ENCODE results near the gene CRYGA.

The CRYGA gene, protein sequence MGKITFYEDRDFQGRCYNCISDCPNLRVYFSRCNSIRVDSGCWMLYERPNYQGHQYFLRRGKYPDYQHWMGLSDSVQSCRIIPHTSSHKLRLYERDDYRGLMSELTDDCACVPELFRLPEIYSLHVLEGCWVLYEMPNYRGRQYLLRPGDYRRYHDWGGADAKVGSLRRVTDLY

GRCh38 chr2:208163489-208163888 is at the start of gene CRYGA:
Gene CRYGA, minus strand, starts transcription at chr2:208163589. Its CDS starts 33 bp downstream, at chr2:208163556.
- DNase-seq (ENCODE audit: low read depth), result no peak

GRCh38 chr2:208210688-208211451 is 47.5 kb upstream of the CRYGA start:
- no peak for DNase-seq (ENCODE audit: low read depth)

- DNase-seq (ENCODE audit: low read depth), result no peak
Observed at GRCh38 chr2:208208335-208209085, 45.1 kb upstream of the CRYGA start.

- no peak for DNase-seq (ENCODE audit: low read depth)
Observed at GRCh38 chr2:208207769-208208168, 44.4 kb upstream of the CRYGA start.

GRCh38 chr2:208204166-208204565 is 40.8 kb upstream of the CRYGA start:
- no peak for DNase-seq (ENCODE audit: low read depth)

DNA sequence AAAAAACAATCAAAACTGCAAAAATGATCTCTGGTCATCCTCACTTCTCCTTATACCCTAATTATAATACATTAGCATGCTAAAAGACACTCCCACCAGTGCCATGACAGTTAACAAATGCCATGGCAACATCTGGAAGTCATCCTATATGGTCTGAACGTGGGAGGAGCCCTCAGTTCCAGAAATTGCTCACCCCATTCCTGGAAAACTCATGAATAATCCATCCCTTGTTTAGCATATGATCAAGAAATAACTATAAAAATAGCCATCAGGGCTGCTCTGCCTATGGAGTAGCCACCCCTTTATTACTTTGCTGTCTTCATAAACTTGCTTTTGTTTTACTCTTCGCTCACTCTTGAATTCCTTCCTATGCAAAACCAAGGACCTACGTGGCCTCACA is 32.1 kb upstream of the CRYGA start:
- no peak for DNase-seq (ENCODE audit: low read depth)

DNA sequence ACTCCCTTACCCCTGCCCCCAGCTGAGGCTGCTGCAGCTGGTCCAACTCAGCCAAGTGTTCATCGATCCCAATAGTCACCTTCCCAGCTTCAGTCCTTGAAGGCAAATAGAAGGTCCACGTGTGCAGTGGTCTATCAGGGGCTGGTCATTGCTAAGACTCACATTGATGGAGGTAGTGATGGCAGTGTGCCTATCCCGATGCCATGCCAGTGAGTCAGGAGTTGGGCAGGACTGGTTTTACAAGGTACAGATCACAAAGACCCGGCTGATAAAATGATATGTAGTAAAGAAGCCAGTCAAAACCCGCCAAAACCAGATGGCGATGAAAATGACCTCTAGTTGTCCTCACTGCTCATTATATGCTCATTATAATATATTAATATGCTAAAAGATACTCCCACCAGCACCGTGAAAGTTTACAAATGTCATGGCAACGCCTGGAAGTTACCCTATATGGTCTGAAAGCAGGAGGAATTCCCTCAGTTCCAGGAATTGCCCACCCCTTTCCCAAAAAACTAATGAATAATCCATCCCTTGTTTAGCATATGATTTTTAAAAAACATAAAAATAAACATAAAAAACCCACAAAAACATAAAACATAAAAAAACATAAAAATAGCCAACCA is 29.3 kb upstream of the CRYGA start:
- DNase-seq (ENCODE audit: low read depth), result no peak

DNA sequence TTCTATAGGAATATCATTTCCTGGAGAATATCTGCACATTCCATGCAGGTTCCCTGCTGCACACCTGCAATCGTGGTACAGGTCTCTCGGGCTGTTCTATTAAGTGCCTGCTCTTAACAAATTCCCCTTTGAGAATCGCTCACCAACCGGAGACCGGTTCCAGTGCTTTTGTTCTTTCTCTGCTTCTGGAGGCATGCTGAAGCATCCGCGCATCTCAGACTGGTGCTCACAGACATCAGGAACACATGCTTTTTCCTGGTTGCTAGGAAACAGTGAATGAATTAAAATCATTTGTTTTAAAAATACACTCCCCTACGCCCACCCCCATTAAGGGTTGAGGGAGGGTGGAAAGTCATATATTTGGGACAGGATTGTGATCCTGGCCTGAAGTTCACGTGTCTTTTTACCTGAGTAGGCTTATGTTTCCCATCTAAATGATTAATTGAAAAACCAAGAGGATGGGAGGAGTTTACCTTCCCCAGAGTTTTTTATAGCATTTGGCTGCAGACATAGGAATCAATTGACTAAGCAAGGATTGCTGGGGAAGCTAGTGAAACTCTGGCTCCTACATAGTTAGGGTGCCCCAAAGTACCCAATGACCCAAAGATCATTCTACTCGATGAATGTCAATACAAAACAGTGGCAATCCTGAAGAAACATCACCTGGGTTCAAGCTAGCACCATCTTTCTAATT is 26.6 kb upstream of the CRYGA start, which contains the start of gene C2orf80:
Gene C2orf80, minus strand, starts transcription at position 221 of the 694 bp plus-strand sequence. CDS start 3,044 bp downstream, outside the sequence.
- DNase-seq (ENCODE audit: low read depth), result no peak

GRCh38 chr2:208189069-208189809 is 25.9 kb upstream of the CRYGA start:
- DNase-seq (ENCODE audit: low read depth), result no peak

DNA sequence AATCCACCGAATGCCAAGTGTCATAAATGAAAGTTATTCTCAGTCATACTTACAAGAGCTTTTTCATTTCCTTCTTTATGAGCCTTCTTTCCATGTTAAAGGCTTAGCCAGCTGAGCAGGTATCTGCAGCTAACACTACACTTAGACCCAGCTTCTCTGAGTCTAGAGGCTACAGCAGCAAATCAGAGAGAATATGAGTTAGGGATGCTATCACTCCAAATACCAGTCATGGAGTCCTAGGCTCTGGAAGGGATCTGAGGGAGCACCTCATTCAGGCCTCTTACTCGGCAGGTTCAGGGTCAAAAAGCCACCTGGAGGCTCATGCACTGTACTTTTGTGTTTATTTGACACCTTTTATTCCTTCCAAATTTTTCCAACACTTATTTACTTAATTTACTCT is 23.5 kb upstream of the CRYGA start:
- no peak for DNase-seq (ENCODE audit: low read depth)

DNA sequence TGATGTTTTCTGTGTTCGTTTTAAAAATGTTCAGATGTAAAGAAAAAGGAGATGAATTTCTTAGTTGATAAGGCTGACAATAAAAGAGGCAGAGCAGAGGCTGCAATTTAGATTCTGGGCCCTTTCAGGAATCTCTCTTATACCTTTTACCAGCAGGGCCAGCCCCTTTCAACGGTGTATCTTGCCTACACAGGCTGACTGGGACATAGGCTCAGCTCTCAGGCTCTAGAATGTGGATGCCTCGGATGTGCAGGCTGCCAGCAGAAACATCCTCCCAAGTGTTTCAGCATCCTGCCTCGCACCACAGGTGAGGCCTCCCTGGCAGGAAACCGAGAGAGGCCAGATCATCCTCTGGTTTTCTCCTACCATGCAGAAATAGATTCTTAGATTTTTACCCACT is 23.1 kb upstream of the CRYGA start:
- DNase-seq (ENCODE audit: low read depth), result no peak

GRCh38 chr2:208183972-208184705 is 20.8 kb upstream of the CRYGA start:
- DNase-seq (ENCODE audit: low read depth), result no peak

GRCh38 chr2:208183526-208183925 is 20.1 kb upstream of the CRYGA start:
- no peak for DNase-seq (ENCODE audit: low read depth)

GRCh38 chr2:208182835-208183234 is 19.4 kb upstream of the CRYGA start:
- no peak for DNase-seq (ENCODE audit: low read depth)

GRCh38 chr2:208179028-208179609 is 15.7 kb upstream of the CRYGA start:
- DNase-seq (ENCODE audit: low read depth), result no peak

DNA sequence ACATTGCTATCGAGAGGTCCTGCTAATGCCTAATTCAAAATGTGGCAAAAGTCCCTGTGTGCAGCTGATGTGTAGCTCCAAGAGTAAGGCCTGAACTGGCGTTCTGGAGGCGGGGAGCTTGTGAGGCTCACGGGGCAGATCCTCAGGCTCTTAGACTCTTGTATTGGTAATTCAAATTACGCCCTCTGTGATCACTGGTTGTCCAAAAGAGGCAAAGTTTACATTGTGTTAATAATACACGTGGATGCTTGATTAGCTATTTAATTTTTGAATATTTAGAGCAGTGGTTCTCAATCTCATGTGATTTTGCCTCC is 12.4 kb upstream of the CRYGA start:
- no peak for DNase-seq (ENCODE audit: low read depth)

- DNase-seq (ENCODE audit: low read depth), result peak; percentile 28
Observed at GRCh38 chr2:208175069-208175839, 11.9 kb upstream of the CRYGA start.

- no peak for DNase-seq (ENCODE audit: low read depth)
Observed at GRCh38 chr2:208174144-208174543, 10.8 kb upstream of the CRYGA start.

- DNase-seq (ENCODE audit: low read depth), result no peak
Observed at GRCh38 chr2:208172125-208172524, 8.7 kb upstream of the CRYGA start.

Measured in stimulated activated CD8-positive, alpha-beta memory T cell treated with anti-CD3 and anti-CD28 coated beads, Interleukin-12 subunit alpha, Interleukin-12 subunit beta, amount 100 ng/mL, for 1 hour (primary cell).